NCI-H2196 treated with DMSO at 0.1 percent for 48 hours (cell line): ENCODE data around the gene SENP1.

Experiments used
- DNase-seq: peaks from one replicate; lab custom pipeline; 2025; ENCODE audit not compliant: unreplicated experiment; lab: John Stamatoyannopoulos, UW

SENP1 gene

DNA sequence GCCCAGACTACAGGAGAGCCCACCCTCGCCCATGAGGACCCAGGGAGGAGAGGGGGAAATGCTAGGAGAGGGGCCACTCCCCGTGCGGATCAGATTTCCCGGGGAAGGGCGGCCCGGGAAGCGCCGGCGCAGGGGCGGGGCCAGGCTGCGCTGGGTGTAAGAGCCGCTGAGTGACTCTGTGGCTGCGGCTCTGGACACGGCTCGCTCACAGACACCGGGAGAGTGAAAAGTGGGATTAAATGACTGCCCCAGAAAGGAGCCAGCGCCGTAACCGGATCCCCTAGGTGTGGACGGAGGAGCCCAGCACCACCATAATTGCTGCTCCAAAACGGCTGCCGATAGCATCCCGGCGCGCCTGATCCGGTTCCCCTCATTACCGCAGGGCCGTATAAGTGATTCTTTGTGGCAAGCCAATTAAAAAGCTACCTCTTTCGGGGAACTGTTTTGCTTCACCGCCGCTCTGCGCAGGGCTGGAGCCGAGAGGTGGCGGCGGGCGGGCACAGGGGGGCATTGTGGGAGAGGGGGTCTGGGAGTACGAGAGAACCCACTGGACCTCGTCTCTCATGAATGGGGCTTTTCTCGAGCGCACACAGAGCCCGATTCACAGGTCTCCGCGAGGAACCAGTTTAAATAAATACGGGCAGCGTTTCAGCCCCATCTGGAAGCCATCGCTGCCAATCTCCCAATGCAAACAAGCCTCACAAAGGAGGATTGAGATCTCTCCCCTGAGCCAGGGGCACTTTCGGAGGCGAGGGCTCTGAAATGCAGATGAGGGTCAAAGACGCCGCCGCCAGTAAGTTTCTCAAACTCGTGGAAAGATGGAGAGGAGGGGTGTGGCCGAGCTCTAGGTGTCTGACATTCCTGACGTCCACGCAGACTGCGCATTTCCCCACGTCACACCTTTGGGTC, 104.1 kb downstream of the SENP1 start:
- DNase-seq = no peak

DNA sequence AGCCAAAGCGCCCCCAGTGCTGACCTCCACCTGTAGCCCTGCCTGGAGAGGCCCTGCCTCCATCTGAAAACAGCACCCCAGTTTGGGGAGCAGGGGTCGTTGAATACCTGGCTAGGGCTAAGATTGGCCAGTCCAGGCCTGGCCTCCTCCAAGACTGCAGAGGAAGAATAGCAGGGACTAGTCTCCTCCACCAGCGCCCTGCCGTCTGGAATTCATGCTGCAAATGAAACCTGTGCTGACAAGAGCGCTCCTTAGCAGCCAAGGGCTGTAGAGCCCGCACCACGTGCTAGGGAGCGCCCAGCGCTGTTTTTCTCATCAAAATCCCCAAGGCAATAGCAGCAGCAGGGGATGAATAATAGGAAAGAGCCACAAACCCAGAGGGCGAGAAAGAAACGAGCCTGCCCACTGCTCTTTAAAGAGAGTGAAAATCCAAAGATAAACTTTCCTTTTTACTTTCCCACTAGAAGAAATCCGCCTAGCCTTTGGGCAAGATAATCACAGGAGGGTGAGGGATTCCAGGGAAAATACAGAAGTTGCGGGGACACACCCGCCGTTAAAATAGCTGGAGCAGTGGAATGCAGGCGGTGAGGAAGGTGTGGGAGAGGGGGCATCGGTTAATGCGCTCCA, 104.9 kb downstream of the SENP1 start:
- no peak for DNase-seq

DNA sequence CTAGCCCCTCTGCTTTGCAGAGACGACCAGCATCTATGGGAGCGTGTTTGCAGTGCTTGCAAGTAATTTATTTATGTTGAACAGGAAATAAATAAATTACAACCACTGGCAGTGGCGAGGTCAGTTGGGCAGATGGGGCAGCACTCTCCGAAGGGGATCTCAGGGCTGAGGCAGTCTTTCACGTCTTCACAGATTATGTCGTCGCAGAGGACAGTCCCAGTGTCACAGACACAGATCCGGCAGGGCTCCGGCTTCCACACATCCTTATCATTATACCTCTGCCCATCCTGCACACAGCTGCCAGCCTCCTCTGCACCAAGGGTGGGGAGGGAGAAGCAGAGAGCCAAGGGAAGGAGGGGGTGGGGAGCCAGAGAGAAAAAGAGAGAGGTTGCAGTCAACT, 106.1 kb downstream of the SENP1 start:
- no peak for DNase-seq

DNA sequence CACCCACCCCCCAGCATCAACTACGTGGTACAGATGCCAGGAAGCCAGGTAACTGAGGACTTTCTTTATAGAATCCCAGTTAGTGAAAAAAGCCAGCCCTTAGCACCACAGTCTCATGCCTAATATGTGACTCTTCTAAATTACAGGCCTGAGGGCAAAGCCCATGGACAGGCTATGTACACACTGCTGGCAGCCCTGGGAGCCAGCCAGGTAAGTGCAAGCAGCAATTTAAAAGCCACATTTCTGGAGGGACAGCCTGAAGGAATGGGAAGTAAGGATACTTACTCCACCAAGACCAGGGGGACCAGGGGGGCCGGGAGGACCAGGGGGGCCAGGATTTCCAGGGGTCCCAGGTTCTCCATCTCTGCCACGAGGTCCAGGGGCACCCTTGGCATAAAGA, 108.6 kb downstream of the SENP1 start:
- no peak for DNase-seq

DNA sequence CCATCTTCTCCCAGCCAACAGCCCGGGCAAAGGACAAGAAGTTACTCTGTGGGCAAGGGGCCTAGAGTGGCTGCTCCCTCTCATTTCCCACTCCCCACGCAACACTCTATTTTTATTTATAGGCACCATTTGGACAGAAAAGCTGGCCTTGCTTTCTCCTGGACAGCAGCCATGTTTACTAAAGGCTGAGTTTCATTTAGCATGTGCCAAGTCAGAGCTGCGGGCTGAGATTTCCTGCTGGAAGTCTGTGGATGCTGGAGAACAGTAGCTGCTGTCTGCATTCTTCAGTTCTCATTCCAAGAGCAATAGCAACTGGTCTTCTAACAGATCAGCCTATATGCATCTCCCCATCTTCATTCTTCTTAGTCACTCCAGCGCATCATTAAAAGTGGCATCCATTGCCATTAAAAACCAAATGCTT, 109.9 kb downstream of the SENP1 start:
- DNase-seq = no peak

DNA sequence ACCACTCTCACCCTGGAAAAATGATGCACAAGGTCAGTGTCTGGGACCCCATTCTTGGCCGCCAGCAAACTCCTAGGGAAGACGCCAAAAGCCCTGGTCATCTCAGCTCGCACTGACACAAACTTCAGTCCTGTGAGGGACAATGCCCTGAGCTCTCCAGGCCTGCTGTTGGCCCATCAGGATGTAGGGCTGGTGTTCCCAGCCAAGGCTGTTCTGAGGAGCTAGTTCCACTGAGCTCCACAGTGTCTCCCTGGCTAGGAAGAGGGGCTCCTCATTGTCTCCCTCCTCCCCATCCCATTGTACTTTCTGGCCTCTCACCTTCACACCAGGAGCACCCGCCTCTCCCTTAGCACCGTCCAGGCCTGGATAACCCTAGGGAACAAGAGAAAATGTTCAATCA, 112.4 kb downstream of the SENP1 start:
- DNase-seq = no peak
